ENCODE measurements around the gene GORAB.

DNA sequence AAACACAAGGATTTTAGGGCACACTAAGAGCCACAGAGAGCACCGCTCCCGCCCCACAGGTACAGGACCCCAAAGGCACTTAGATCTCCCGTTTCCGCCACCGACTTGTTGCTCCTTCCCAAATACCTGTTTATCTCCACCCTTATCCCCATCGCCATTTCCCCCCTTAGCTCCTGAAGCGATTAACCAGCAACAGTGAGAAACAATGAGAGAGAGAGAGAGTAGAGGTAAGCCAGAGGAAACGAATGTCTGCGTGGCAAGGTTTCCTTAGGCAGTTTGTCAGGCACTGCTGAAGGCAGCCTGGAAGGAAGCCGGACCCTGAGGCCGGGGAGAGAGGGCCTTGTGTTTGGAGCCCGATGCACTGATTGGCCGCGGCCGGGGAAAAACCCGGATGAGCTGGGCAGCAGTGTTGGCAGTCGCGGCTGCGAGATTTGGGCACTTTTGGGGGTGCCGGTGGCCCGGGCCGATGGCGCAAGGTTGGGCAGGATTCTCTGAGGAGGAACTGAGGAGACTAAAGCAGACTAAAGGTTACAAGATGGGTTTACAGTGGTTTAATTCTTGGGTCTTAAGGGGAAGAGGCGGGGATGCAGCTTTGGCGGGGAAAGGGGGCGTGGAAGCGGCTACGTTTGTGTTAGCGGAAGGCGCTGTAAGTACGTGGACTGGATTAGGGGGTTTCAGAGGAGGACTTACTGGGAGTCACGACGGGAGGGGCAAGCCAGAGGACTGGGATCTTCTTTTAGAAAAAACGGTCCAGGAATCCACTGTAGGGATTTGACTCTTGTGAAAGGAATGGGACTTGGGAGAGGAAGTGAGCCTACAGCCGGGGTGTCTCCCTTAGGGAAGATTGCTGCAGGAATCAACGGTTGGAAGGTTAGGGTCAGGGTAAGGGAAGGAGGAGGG is at the start of gene GORAB:
- TF ChIP-seq CTCF (IDR thresholded peaks at IDR 0.05; ENCODE audit: poor library complexity, severe bottlenecking) (no peak), EZH2 (IDR thresholded peaks at IDR 0.05; ENCODE audit: borderline replicate concordance, insufficient read depth, low read length, poor library complexity, severe bottlenecking) (no peak)
